NCI-H1048 (cell line): Measurements from ENCODE around the gene DNAL1.

Experiments
- DNase-seq: peaks from one replicate; lab custom pipeline; 2025; lab: John Stamatoyannopoulos, UW

DNAL1 gene

DNA sequence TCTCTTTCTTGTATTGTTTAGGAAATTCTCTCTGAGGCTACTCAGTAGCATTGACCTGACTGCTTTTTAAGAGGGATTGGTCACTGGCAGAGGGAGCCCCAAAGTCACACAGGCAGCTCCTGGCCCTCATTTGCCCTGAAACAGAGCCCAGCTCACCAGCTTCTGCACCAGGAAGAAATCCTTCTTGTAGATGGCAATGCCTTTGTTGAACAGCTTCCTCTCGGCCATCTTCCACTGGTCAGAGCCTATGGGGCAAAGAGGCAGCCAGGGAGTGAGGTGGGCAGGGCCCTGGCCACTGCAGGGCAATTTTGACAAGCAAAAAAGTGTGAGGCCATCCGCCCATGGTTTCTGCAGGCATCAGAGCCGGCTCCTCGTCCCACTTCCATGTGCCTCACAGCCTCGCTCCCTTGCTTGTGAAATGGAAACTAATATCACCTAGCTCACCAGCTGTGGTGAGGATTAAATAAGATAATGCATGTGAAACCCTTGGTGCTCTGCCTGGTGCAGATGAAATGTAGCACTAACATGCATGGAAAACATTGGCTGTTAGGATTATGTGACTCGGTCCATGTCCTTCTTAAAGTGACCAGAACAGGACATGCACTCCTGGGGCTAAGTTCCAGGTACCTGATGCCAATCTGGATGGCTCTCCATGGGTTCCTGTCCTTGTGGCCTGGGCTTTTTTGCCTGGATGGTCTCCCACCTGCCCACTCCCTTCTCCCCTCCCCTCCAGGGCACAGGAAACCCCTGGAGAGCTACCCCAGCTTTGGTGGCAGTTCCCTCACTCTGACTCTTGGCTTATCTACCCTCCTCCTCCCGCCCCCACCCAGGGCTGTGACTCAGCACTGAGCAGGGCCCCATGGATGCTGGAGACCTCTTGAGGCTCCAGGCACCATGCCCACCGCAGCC is 80.6 kb downstream of the DNAL1 start:
- DNase-seq = no peak

GRCh38 chr14:73726025-73726961 is 81.5 kb downstream of the DNAL1 start:
- DNase-seq = no peak

DNA sequence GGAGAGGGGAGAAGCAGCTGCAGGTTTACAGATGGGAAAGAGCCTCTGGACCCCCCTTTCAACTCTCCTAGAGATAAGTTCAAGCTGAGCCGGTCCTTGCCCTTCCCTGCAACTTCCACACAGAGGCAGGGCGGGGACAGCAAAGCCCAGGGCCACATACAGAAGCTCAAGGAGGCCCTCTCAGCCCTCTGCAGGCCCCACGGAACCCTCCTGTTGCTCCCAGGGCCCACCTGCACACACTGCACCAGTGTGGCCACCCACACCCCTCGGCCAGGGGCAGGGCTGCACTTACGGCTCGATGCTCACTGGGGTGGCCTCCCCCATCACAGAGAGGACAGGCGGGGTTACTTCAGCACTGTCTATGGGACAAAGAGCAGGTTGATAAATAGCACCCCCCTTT is 82.4 kb downstream of the DNAL1 start:
- no peak for DNase-seq

GRCh38 chr14:73728717-73729330 is 84.0 kb downstream of the DNAL1 start:
- no peak for DNase-seq

- DNase-seq = no peak
These were observed 84.9 kb downstream of the DNAL1 start for GRCh38 chr14:73729556-73730265.

GRCh38 chr14:73731111-73731510 is 86.3 kb downstream of the DNAL1 start:
- no peak for DNase-seq

DNA sequence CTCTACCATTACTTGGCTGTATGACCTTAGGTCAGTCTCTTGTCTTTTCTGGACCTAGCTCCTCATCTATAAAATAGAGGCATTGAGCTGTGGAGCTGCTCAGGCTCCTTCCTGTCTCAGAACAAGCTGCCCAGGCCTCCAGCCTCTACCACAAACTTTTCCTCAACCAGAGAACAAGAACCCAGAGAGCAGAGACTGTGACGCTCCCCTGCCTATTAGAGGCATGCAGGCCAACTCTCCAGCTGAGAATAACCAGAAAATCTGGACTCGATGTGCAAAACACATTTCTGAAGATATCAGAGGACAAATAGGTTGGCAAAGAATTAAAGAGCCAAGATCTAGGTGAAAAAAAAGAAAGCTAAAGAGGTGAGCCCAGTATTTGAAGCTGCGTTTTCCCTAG is 87.2 kb downstream of the DNAL1 start:
- DNase-seq = no peak

GRCh38 chr14:73736842-73737241 is 92.1 kb downstream of the DNAL1 start:
- DNase-seq = no peak

DNA sequence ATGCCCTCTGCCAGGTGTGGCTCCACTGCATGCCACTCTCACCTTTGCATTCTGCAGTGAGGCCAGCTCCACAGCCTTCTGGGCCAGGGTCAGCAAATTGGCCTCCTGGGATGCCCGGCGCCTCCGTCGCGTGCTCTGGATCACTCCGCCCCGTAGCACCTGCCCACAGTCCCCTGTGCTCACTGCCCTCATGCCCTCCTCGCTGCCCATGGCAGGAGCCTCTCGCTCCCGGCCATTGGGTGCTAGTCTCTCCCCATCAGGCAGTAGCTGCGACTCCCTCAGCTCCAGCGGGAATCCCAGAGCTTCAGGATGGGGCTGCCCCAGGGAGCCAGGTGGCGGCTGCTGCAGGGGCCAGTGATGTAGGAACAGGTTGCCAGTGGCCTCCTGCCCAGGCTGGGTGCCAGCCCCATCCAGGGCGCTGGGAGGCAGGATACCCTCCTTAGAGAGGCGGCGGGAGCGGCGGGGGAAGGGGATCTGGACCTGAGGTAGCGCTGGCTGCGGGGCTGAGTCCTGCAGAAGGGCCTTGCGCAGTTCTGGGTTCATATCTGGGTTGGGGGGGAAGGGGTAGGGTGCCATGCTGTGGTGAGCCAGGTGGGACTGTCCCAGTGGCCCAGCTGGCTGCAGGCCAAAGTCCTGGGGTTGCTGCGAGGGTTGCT is 93.9 kb downstream of the DNAL1 start:
- DNase-seq = no peak

- no peak for DNase-seq
These were observed 94.5 kb downstream of the DNAL1 start for GRCh38 chr14:73739174-73739898.

- DNase-seq = no peak
These were observed 95.3 kb downstream of the DNAL1 start for GRCh38 chr14:73739899-73740617.

- no peak for DNase-seq
These were observed 96.0 kb downstream of the DNAL1 start for GRCh38 chr14:73740618-73741326.

GRCh38 chr14:73741386-73741875 is 96.6 kb downstream of the DNAL1 start:
- no peak for DNase-seq

- no peak for DNase-seq
These were observed 97.2 kb downstream of the DNAL1 start for GRCh38 chr14:73741876-73742519.

GRCh38 chr14:73742520-73743238 is 97.9 kb downstream of the DNAL1 start:
- no peak for DNase-seq

GRCh38 chr14:73743431-73743931 is 98.7 kb downstream of the DNAL1 start:
- DNase-seq = no peak

GRCh38 chr14:73744175-73744867 is 99.5 kb downstream of the DNAL1 start:
- no peak for DNase-seq
